ENCODE data around the gene NYAP2. TPM values are rescaled to one million over a fixed set of nuclear protein-coding genes. Genes with fewer than 3 reads are reported as not detected.

NYAP2 gene
- total and polyA plus RNA-seq, 2 of the 4 experiments (the other 2 are of a cell fraction), result not detected

DNA sequence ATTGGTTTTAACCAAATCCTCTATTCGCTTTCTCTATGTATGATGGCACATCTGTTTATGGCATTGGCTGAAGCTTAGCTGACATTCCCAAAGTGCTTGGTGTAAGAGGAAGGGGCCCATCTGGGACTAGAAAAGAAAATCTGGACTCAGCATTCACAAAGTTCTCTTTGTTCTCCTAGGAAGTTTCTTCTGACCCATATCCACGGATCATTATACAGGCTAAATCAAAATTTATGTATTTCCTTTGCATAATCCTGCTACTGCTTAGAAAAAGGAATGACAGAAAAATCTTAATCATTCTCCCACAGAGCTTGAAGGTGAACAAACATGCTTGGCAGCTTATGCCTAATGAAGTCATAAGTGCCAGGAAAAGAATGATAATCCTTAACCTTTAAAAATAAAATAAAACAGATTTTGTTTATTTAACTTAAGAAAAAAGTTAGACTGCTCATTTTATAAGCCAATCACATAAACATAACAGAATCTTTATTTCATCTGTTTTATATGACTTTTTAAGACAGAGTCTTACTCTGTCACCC, 88.4 kb downstream of the NYAP2 start:
- H3K4me2 ChIP-seq (ENCODE audit: low read depth, low read length), result no peak overlapping the region
- H3K9ac ChIP-seq (ENCODE audit: low read depth, low read length), result no peak overlapping the region
- no peaks in the 10 kb centered on the region for H3K36me3 ChIP-seq (ENCODE audit: control insufficient read depth, insufficient read depth, low read length)
- no peak overlapping the region for H2BK15ac ChIP-seq (ENCODE audit: low read depth, low read length)
- no peak overlapping the region for H2AK5ac ChIP-seq (ENCODE audit: low read depth, low read length)
- no peak overlapping the region for H3K14ac ChIP-seq (replicated peaks; ENCODE audit: low read depth, low read length)
- H3K9me3 ChIP-seq (ENCODE audit: control insufficient read depth, insufficient read depth, low read length), result no peaks in the 10 kb centered on the region
- H2AFZ ChIP-seq (replicated peaks; ENCODE audit: low read length, poor library complexity), result no peak overlapping the region
- no peak overlapping the region for H3K56ac ChIP-seq (ENCODE audit: extremely low read depth, insufficient read depth, low read length)
- H3K4ac ChIP-seq (ENCODE audit: low read depth, low read length), result no peak overlapping the region
- H4K8ac ChIP-seq (ENCODE audit: low read depth in 2 of 2, low read length in 2 of 2), result no peak overlapping the region
- intact Hi-C loops (cut with micrococcal nuclease), result no loop called here
- BruUV-seq (replicated peaks), result no TSS peak
- DNase-seq (no peak), ATAC-seq (ENCODE audit: low read depth) (no peak)
- no peak overlapping the region for H2BK120ac ChIP-seq (ENCODE audit: low read depth, low read length)
- TF ChIP-seq MAZ (IDR thresholded peaks at IDR 0.05; ENCODE audit: borderline replicate concordance, low read depth, low read length) (no peak), MXI1 (IDR thresholded peaks at IDR 0.05; ENCODE audit: borderline replicate concordance, low read depth, low read length) (no peak), CHD1 (IDR thresholded peaks at IDR 0.05; ENCODE audit: low read depth, low read length) (no peak), NFE2L2 (IDR thresholded peaks at IDR 0.05; ENCODE audit: low read depth, low read length) (no peak)
- TF ChIP-seq, protein P1, sequence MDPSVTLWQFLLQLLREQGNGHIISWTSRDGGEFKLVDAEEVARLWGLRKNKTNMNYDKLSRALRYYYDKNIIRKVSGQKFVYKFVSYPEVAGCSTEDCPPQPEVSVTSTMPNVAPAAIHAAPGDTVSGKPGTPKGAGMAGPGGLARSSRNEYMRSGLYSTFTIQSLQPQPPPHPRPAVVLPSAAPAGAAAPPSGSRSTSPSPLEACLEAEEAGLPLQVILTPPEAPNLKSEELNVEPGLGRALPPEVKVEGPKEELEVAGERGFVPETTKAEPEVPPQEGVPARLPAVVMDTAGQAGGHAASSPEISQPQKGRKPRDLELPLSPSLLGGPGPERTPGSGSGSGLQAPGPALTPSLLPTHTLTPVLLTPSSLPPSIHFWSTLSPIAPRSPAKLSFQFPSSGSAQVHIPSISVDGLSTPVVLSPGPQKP (IDR thresholded peaks at IDR 0.05; ENCODE audit: borderline replicate concordance, low read depth, low read length), result no peak
- no peak overlapping the region for H3K4me3 ChIP-seq (ENCODE audit: insufficient read depth, low read depth, low read length)
- no peak overlapping the region for H4K91ac ChIP-seq (ENCODE audit: insufficient read depth, low read depth, low read length)
- no peak overlapping the region for H3K18ac ChIP-seq (ENCODE audit: low read depth, low read length)
- H2BK5ac ChIP-seq (ENCODE audit: low read depth, low read length, poor library complexity, severe bottlenecking), result no peak overlapping the region
- POLR2A ChIA-PET (ENCODE audit: unreplicated experiment), result no interaction called here
- no peaks in the 10 kb centered on the region for H3K27me3 ChIP-seq (ENCODE audit: control insufficient read depth, insufficient read depth, low read length)
- in situ Hi-C loops (cut with MboI; ENCODE audit: low sequenced_read_pairs), result no loop called here
- no peak overlapping the region for H2AK9ac ChIP-seq (replicated peaks; ENCODE audit: low read depth, low read length, poor library complexity)
- no peaks in the 10 kb centered on the region for H4K20me1 ChIP-seq (ENCODE audit: insufficient read depth, low read length)
- H3K4me1 ChIP-seq (ENCODE audit: control insufficient read depth, insufficient read depth, low read length), result no peaks in the 10 kb centered on the region
- no peak overlapping the region for H3K23ac ChIP-seq (ENCODE audit: low read depth, low read length)
- WGBS, 2 experiments (ENCODE audit: extremely low coverage in 2 of 2, insufficient read length in 1 of 2), result no CpG with 5 or more reads among the region's 2 CpGs
- dilution Hi-C loops (cut with HindIII; ENCODE audit: low sequenced_read_pairs, unreplicated experiment), result no loop called here
- H3K9me1 ChIP-seq (ENCODE audit: insufficient read depth, low read length), result no peaks in the 10 kb centered on the region
- H2BK20ac ChIP-seq (ENCODE audit: low read depth, low read length), result no peak overlapping the region
- CTCF ChIA-PET, result no interaction called here
- no peak overlapping the region for H4K5ac ChIP-seq (ENCODE audit: low read depth, low read length)
- no peaks in the 10 kb centered on the region for H3K79me1 ChIP-seq (ENCODE audit: low read depth in 1 of 2, low read length in 2 of 2)
- no peak overlapping the region for H3K27ac ChIP-seq (ENCODE audit: insufficient read depth, low read length)
